K562 (cell line): ENCODE results near the gene FAM167B. TPM values are rescaled to one million over a fixed set of nuclear protein-coding genes. Genes with fewer than 3 reads are reported as not detected.

ENCODE experiments used
- ATF2 ChIP-seq: sonication (generic); formaldehyde crosslinking; IDR thresholded peaks from 2 replicates; pipeline ENCODE4 v1.8.1; 2022; ENCODE audit warnings: missing genetic modification reagents
- CEBPB ChIP-seq: fragments of 450-650 bp; IDR thresholded peaks from 2 replicates; pipeline ENCODE4 v1.6.1; 2016; ENCODE audit warnings: missing genetic modification characterization, missing compliant biosample characterization
- GATA2 ChIP-seq: sonication (generic); formaldehyde crosslinking; IDR thresholded peaks from 2 replicates; pipeline ENCODE4 v1.4.0; 2020; ENCODE audit warnings: mild to moderate bottlenecking, missing genetic modification reagents
- LCOR ChIP-seq: sonication (generic); formaldehyde crosslinking; IDR thresholded peaks from 2 replicates; pipeline ENCODE4 v1.8.0; 2022; ENCODE audit warnings: mild to moderate bottlenecking, missing genetic modification reagents
- MCM2 ChIP-seq: fragments of 450-650 bp; IDR thresholded peaks from 2 replicates; pipeline ENCODE4 v1.6.1; 2017; ENCODE audit warnings: low read depth, mild to moderate bottlenecking
- MED1 ChIP-seq: sonication (generic); formaldehyde crosslinking; IDR thresholded peaks from 2 replicates; pipeline ENCODE4 v1.8.1; 2023; ENCODE audit warnings: missing genetic modification reagents, borderline replicate concordance
- PRDM10 ChIP-seq: fragments of 450-650 bp; IDR thresholded peaks from 2 replicates; pipeline ENCODE4 v1.6.1; 2018; ENCODE audit not compliant: partially characterized antibody
- SMAD4 ChIP-seq: fragments of 250-450 bp; sonication (Bioruptor Pico); conservative IDR thresholded peaks from 2 replicates; pipeline ENCODE4 v1.8.0; 2021; ENCODE audit warnings: inconsistent platforms, mild to moderate bottlenecking, moderate library complexity
- SNRNP70 ChIP-seq: fragments of 200-400 bp; formaldehyde crosslinking; optimal IDR thresholded peaks from 2 replicates; pipeline ENCODE3; 2017; ENCODE audit warnings: low read depth, low read length
- TBL1XR1 ChIP-seq, 2 experiments: IDR thresholded peaks; 2 replicates each; pipeline ENCODE4 v1.6.1; 2012; ENCODE audit warnings: improper control_type of control experiment in 2 of 2, low read length in 2 of 2, mild to moderate bottlenecking in 1 of 2
- TCF7 ChIP-seq: sonication (generic); IDR thresholded peaks from 2 replicates; pipeline ENCODE4 v1.6.1; 2016; ENCODE audit warnings: antibody characterized with exemption, borderline replicate concordance
- TFE3 ChIP-seq: fragments of 450-650 bp; formaldehyde crosslinking; IDR thresholded peaks from 2 replicates; pipeline ENCODE4 v1.4.0; 2020; ENCODE audit warnings: mild to moderate bottlenecking, mixed read lengths
- ZNF143 ChIP-seq: sonication (generic); formaldehyde crosslinking; IDR thresholded peaks from 2 replicates; pipeline ENCODE4 v1.9.0; 2022; ENCODE audit warnings: mild to moderate bottlenecking, missing genetic modification reagents
- ZNF408 ChIP-seq: fragments of 250-450 bp; sonication (Bioruptor Pico); IDR thresholded peaks from 2 replicates; pipeline ENCODE4 v1.4.0; 2020; ENCODE audit warnings: low read depth, mild to moderate bottlenecking, moderate library complexity
- ZNF717 ChIP-seq: fragments of 250-450 bp; sonication (Bioruptor Pico); IDR thresholded peaks from 2 replicates; pipeline ENCODE4 v1.5.0; 2021
- polyA plus RNA-seq, 8 experiments: library from polyadenylated mRNA; depleted of rRNA in 4 of 8; stranded (reverse) in 5 of 8; unstranded in 3 of 8; fragments of >200 nt; fragmentation: Nextera tagmentation in 2 of 8; fragmentation: Illumina TruSeq in 1 of 8; extraction: Ambion mirVana in 2 of 8; extraction: Trizol in 1 of 8; gene quantifications; 2 replicates each; pipeline versions ENCODE4 v1.2.1 to v1.2.3, GENCODE V29; 2011 to 2014; ENCODE audit warnings: inconsistent platforms in 1 of 8, missing spikeins in 1 of 8
- total RNA-seq, 7 experiments: library from RNA; depleted of rRNA in 6 of 7; stranded (reverse); fragments of >200 nt in 6 of 7; fragmentation: Illumina TruSeq in 2 of 7; extraction: Trizol in 2 of 7; gene quantifications; 2 replicates each; pipeline versions ENCODE4 v1.2.1 to v1.2.3, GENCODE V29; 2011 to 2021; ENCODE audit warnings: low replicate concordance in 1 of 7
- TF ChIP-seq, protein P1 (sequence below): fragments of 450-650 bp; formaldehyde crosslinking; IDR thresholded peaks from 2 replicates; pipeline ENCODE4 v1.4.0; 2020; ENCODE audit warnings: mild to moderate bottlenecking
- TF ChIP-seq, protein P2 (sequence below): sonication (generic); IDR thresholded peaks from 2 replicates; pipeline ENCODE4 v1.6.1; 2016
- TF ChIP-seq, protein P3 (sequence below): sonication (generic); formaldehyde crosslinking; IDR thresholded peaks from 2 replicates; pipeline ENCODE4 v1.8.0; 2022; ENCODE audit warnings: missing genetic modification reagents, mild to moderate bottlenecking, borderline replicate concordance

The FAM167B gene
- total and polyA plus RNA-seq, 9 of the 15 experiments (the other 6 are each of a cell fraction or from before 2014, with no cell fraction given), result not detected

DNA sequence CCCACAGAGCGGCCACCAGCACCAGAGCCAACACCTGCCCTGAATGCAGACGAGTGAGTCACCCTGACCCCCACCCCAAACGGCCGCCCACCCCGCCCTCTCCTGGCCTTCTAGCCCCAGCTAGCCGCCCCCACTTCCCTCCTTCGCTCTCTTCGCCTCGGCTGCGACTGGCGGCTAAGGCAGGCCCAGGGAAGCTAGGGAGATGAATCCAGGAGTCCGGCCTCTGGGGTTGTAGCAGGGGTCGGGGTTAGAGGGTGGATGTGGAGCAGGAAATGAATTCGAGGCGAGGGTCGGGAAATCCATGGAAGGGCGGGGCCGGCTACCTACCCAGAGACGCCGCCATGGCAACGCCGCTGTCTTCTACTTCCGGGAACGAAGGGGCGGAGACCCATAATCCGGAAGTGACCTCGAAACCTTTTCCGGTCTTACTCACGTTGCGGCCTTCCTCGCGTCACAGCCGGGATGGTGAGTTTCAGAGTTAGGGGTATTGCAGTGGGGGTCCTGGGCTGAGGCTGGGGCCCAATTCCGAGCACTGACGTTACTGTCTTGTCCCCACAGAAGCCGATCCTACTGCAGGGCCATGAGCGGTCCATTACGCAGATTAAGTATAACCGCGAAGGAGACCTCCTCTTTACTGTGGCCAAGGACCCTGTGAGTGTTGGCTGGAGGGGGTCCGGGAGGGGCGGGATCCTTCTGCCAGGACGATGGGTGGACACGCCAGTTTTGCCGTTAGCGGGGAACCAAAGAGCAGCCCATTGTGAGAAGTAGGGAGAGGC lies 24.9 kb upstream of the FAM167B start, which contains the start of the genes EIF3I and TMEM234 (continued):
- TF ChIP-seq, protein P1, sequence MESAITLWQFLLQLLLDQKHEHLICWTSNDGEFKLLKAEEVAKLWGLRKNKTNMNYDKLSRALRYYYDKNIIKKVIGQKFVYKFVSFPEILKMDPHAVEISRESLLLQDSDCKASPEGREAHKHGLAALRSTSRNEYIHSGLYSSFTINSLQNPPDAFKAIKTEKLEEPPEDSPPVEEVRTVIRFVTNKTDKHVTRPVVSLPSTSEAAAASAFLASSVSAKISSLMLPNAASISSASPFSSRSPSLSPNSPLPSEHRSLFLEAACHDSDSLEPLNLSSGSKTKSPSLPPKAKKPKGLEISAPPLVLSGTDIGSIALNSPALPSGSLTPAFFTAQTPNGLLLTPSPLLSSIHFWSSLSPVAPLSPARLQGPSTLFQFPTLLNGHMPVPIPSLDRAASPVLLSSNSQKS (CRISPR knock-in tag), result no peak
- TF ChIP-seq MED1 (no peak), MCM2 (no peak), TCF7 (0 out of 2 replicates have a peak, but pooled peaks have one; percentile 30), ATF2 (CRISPR knock-in tag) (no peak), ZNF143 (CRISPR knock-in tag) (no peak; the same call in 1 of the 2 replicates), SNRNP70 (no peak), LCOR (no peak), TFE3 (CRISPR knock-in tag) (no peak), TBL1XR1 (IDR thresholded peaks at IDR 0.05; ENCODE audit: low read length in 2 of 2) (no peak), PRDM10 (no peak), ZNF408 (CRISPR knock-in tag) (no peak), SMAD4 (CRISPR knock-in tag) (no peak), ZNF717 (no peak), CEBPB (no peak), GATA2 (CRISPR knock-in tag) (no peak)
- TF ChIP-seq, protein P2, sequence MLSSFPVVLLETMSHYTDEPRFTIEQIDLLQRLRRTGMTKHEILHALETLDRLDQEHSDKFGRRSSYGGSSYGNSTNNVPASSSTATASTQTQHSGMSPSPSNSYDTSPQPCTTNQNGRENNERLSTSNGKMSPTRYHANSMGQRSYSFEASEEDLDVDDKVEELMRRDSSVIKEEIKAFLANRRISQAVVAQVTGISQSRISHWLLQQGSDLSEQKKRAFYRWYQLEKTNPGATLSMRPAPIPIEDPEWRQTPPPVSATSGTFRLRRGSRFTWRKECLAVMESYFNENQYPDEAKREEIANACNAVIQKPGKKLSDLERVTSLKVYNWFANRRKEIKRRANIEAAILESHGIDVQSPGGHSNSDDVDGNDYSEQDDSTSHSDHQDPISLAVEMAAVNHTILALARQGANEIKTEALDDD, result no peak
- TF ChIP-seq, protein P3, sequence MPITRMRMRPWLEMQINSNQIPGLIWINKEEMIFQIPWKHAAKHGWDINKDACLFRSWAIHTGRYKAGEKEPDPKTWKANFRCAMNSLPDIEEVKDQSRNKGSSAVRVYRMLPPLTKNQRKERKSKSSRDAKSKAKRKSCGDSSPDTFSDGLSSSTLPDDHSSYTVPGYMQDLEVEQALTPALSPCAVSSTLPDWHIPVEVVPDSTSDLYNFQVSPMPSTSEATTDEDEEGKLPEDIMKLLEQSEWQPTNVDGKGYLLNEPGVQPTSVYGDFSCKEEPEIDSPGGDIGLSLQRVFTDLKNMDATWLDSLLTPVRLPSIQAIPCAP (CRISPR knock-in tag), result no peak
